ENCODE results near the gene DUOXA2.

- TF ChIP-seq CTCF (conservative IDR thresholded peaks at IDR 0.05 in 1 of 2, IDR thresholded peaks at IDR 0.05 in 1 of 2; ENCODE audit: low read depth in 1 of 2, low read length in 2 of 2) (no peak), EZH2 (IDR thresholded peaks at IDR 0.05; ENCODE audit: low read length, missing control alignments) (no peak)
Observed at GRCh38 chr15:45123397-45123796, 9.3 kb downstream of the DUOXA2 start.
